Measurements from ENCODE around the gene GIMAP8.

Gene GIMAP8

DNA sequence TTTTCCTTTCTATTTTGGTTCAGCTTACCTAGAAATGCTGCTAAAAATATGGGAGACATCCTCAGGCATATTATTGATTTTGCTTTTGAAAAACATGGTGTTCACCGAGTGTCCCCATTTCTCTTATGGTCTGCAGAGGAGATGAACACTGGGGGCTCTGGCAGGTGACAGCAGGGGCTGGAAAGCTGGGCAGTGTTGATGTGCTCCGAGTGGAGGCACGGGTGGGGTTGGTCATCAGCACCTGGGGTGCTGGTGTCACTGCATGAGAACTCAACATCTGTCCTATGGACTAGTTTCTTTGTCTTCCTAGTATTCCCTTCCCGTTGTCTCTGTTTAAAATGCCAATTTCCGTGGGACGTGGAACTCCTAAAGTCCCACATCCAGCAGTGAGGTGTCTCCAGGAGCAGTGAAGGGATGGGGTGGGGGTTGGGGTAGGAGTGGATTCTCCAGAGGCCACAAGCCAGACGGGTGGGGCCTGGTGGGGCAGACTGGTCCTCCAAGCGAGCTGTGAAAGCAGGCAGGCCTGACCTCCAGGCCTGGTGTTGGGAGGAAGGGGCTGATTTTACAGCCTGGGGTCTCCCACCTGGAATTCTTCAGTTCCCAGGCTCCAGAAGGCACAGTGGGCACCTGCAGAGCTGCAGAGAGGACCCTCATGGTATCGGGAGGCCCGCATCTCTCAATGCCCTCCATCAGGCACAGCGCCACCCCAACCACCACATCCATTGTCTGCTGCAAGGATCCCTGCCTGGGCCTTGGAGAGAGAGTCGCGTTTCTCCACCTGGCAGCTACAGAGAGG is 46.9 kb upstream of the GIMAP8 start:
- ChIA-PET POLR2A (no interaction called here), CTCF (interaction anchor here (0.7 to 1.6 kb wide), 8 partner anchors 9 to 42 kb away, joined by 3 to 6 read pairs (median 3); no protein-coding TSS in a partner anchor)
- TF ChIP-seq, protein P1, sequence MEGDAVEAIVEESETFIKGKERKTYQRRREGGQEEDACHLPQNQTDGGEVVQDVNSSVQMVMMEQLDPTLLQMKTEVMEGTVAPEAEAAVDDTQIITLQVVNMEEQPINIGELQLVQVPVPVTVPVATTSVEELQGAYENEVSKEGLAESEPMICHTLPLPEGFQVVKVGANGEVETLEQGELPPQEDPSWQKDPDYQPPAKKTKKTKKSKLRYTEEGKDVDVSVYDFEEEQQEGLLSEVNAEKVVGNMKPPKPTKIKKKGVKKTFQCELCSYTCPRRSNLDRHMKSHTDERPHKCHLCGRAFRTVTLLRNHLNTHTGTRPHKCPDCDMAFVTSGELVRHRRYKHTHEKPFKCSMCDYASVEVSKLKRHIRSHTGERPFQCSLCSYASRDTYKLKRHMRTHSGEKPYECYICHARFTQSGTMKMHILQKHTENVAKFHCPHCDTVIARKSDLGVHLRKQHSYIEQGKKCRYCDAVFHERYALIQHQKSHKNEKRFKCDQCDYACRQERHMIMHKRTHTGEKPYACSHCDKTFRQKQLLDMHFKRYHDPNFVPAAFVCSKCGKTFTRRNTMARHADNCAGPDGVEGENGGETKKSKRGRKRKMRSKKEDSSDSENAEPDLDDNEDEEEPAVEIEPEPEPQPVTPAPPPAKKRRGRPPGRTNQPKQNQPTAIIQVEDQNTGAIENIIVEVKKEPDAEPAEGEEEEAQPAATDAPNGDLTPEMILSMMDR (IDR thresholded peaks at IDR 0.05; ENCODE audit: control extremely low read depth, extremely low read depth, low read depth, missing control alignments) = no peak
- DNase-seq (ENCODE audit: extremely low spot score) = no peak

DNA sequence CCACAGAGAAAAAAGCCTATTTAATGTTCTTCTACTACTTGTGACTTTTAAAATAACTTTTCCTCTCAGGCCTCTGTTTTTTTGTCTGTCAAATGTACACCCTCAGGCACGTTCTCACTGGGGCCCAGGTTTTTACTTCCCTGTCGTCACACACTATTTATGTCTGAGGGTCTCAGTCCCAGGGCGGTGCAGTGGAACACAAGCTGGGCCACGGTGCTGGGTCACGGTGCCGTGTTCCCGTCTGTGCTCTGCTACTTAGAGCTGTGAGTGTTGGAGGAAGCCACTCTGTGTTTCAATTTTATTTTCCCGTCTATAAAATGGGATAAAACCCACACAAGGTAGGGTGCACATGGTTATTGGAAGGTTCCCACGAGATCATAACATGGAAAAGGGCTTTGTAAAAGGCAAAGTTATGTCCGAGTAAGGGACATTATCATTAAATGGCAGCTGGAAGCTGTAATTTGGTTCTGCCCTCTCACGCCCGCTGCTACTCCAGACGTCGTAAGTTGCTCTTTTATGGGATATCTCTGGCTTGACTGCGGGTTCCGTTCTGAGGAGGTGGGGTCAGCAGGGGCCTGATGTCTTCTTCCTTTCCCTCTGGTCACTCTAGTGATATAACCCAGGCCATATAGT is 46.1 kb upstream of the GIMAP8 start:
- no peak for DNase-seq (ENCODE audit: extremely low spot score)
- ChIA-PET POLR2A (no interaction called here), CTCF (interaction anchor here (0.6 to 1.6 kb wide), 10 partner anchors 10 to 59 kb away, joined by 3 to 6 read pairs (median 3); no protein-coding TSS in a partner anchor)
- TF ChIP-seq, protein P1 (IDR thresholded peaks at IDR 0.05; ENCODE audit: control extremely low read depth, extremely low read depth, low read depth, missing control alignments) = no peak

DNA sequence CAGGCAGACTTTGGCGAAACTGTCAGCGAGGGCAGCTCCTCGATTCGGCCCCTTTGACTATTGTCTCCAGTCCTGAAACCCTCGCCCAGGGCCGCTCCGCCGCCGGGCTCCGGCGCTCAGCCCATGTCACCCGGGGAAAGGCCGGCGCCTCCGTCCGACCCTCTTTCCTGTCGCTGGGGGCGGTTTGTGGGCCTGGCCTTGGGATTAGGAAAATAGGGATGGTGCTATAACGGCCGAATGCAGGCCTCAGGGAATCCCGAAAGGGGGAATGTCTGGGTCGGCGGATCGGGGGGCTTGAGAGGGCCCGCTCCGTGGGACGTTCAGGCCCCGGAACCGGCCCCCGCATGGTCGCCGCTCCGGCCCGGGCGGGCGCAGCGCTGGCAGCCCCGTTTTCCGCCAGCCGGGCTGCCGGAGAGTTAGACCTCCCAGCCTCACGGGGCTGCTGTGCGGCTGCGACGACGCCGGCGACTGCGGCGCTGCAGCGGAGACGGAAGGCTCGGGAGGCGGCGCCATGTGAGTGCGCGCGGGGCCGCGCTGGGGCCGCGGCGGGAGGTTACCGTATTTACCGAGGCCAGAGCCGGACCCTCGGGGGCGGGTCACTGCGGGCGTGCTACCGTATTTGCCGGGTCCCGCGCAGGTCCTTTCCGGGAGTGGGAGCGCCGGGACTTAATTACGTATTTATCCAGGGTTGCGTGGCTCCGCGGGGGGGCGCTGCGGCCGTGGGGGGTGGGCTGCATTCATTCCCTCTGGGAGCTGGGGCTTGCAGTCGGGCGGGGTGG is 45.4 kb upstream of the GIMAP8 start:
- CTCF ChIA-PET = interaction anchor here (0.6 to 2.3 kb wide), 19 partner anchors 9 to 60 kb away, joined by 3 to 10 read pairs (median 4); partner anchors contain the start of gene REPIN1
- TF ChIP-seq, protein P1 (IDR thresholded peaks at IDR 0.05; ENCODE audit: control extremely low read depth, extremely low read depth, low read depth, missing control alignments) = peak; percentile 45
- POLR2A ChIA-PET = interaction anchor here (0.5 to 0.9 kb wide), 2 partner anchors 28 to 1385 kb away, joined by 3 to 6 read pairs; no protein-coding TSS in a partner anchor
- DNase-seq (ENCODE audit: extremely low spot score) = peak; percentile 87

DNA sequence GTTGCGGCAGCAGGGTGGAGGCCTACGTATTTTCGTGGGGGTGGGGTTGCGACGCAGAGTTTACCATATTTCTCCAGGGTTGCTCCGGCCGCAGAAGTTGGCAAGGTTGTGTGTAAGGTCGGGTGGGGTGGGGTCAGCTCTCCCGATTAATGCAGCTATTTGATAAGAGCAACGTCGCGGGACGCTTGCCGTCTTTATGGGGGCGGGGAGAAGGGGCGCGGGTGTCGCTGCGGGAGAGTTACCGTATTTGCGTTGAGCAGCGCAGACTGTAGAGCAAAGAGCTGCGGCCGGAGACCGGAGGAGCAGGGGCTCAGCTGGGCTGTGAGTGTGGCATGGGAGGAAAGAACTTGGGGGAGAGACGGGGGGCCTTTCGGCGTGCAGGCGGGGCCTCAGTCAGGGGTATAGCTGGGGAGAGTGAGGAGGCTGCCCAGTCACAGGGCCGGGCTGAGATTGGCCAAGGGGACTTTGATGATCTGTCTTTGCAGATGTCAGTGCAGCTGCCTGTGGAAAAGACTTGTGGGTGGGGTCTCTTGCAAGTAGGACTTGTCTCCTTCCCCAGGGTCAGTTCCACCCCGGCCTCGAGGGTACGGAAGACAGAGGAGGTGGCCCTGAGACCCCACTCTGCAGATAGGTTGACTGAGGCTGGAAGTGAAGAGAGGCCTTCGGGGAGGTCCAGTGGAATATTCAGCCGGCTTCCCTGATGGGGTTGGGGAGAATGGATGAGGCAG is 44.7 kb upstream of the GIMAP8 start:
- CTCF ChIA-PET = interaction anchor here (1.0 to 4.1 kb wide), 12 partner anchors 12 to 49 kb away, joined by 3 to 17 read pairs (median 7); partner anchors contain the start of gene REPIN1
- DNase-seq (ENCODE audit: extremely low spot score) = no peak
- POLR2A ChIA-PET = interaction anchor here (0.5 to 0.9 kb wide), 2 partner anchors 28 to 1386 kb away, joined by 3 to 6 read pairs; no protein-coding TSS in a partner anchor
- TF ChIP-seq, protein P1 (IDR thresholded peaks at IDR 0.05; ENCODE audit: control extremely low read depth, extremely low read depth, low read depth, missing control alignments) = no peak

DNA sequence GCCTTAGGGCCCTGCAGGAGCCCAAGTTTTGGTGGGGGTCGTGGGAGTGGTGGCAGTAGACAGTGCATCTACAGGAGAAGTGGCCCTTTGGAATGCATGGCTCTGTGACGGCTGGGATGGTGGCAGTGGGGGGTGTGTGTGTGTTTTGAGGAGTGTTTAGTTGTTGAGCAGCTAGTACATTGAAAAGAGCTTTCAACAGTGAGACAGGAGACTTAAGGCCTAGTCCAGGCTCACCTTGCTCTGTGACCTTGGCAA is 44.2 kb upstream of the GIMAP8 start:
- no peak for DNase-seq (ENCODE audit: extremely low spot score)
- ChIA-PET CTCF (interaction anchor here (0.8 to 4.1 kb wide), 13 partner anchors 12 to 50 kb away, joined by 3 to 17 read pairs (median 7); partner anchors contain the start of gene REPIN1), POLR2A (interaction anchor here (0.9 kb wide), 1 partner anchor 27 kb away, joined by 6 read pairs; no protein-coding TSS in a partner anchor)
- TF ChIP-seq, protein P1 (IDR thresholded peaks at IDR 0.05; ENCODE audit: control extremely low read depth, extremely low read depth, low read depth, missing control alignments) = no peak

All from GM10248 (cell line).